NCI-H2196 (cell line): ENCODE measurements around the gene FBXW4.

Source experiments
- DNase-seq: peaks from one replicate; lab custom pipeline; 2025; ENCODE audit not compliant: unreplicated experiment; lab: John Stamatoyannopoulos, UW

The FBXW4 gene

GRCh38 chr10:101569323-101569621 is 125.7 kb downstream of the FBXW4 start:
- no peak for DNase-seq

DNA sequence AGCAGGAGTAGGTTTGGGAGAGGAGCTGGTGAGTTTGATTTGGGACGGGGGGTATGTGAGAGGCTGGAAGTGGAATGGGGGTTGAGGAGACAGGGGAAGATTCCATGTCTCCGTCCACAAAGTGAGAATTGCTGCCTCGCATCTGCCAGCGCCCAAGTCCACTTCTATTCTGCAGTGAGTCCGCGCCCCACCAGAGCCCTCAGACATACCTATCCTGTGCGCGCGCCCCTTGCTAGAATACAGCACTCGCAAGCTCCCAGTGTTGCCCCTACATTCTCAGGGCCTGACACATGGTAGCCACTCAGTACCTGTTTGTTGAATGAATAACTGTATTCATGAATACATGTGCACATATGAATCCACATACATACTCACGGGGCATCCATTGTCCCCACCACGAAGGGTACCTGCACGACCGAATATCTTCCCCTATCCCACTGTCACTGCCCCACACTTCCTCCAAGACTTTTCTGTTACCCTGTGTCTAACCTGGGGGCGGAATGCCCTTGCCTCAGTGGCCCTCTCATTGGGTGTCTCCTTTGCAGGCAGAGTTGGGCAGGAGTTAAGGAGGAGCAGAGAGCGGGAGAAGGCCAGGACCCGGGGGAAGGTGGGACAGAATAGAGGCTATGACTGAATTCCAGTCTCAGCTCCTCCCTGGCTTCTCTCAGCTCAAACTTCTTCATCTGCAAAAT is 126.8 kb downstream of the FBXW4 start:
- no peak for DNase-seq

DNA sequence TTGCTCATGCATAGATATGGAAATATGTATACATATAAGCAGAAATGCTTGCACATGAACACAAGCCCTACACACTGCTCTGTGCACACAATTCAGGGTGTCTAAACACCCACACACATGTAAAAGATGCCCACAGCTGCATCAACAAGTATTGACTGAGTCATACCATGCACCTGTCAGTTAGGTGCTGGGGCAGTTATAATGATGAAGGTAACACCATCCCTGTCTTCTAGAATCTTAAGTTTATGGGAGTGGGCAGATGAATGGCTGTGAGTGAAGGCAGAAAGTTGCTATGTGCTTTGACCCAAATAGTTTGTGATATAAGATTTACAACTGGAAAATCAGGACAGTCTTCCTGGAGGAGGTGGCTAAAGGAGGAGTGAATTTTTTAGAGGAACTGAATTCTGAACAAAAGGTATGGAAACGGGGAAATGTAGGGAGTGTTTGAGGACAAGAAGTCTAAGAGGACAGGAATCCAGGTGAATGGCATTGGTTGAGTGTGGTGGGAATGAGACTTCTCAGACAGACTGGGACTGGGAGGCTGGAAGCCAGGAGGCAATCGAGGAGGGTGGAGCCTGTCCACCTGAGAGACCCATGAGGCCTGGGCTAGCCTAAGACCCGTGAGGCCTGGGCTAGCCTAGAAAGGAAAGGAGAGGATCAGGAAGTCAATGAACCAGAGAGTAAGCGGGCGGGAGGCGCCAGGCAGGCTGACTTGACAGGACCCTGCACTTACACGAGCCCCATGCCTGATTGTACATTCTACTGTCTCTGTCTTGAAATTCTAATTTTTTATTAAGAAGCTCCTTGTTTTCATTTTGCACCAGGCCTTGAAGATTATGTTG is 127.6 kb downstream of the FBXW4 start:
- DNase-seq: no peak

- DNase-seq: no peak
These were observed 128.4 kb downstream of the FBXW4 start for GRCh38 chr10:101566333-101567164.

- no peak for DNase-seq
These were observed 129.0 kb downstream of the FBXW4 start for GRCh38 chr10:101565936-101566332.

- DNase-seq: no peak
These were observed 129.5 kb downstream of the FBXW4 start for GRCh38 chr10:101565370-101565900.

- no peak for DNase-seq
These were observed 130.4 kb downstream of the FBXW4 start for GRCh38 chr10:101564490-101564991.

- DNase-seq: no peak
These were observed 131.4 kb downstream of the FBXW4 start for GRCh38 chr10:101563497-101564040.

- DNase-seq: no peak
These were observed 132.0 kb downstream of the FBXW4 start for GRCh38 chr10:101563007-101563406.

DNA sequence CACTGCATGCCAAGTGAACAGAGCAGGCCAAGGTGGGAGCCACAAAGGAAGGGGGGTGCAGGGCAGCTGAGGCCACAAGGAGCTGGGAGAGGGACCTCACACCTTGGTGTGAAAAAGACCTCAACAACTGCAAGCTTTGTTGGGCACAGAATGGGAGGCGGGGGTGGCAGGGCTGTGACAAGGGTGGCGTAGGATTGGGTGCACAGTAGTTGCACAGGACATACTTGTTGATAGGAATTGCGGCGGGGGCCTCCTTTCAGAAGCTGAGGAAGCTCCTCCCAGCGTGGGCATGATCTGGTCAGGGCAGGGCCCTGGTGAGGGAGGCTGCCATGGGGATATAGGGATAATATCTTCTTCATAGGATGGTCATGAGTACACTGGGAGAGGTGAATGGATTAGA is 132.7 kb downstream of the FBXW4 start:
- DNase-seq: no peak

- DNase-seq: no peak
These were observed 133.7 kb downstream of the FBXW4 start for GRCh38 chr10:101561068-101561915.
